HUES6 (cell line): ENCODE measurements around the gene DDAH1.

Experiments
- H3K27ac ChIP-seq: 2 replicates; pipeline ENCODE4 v1.7.0; 2013; ENCODE audit warnings: low read depth, mild to moderate bottlenecking, low read length, inconsistent platforms
- H3K27me3 ChIP-seq: 2 replicates; pipeline ENCODE4 v1.6.1; 2013; ENCODE audit warnings: low read length; ENCODE audit not compliant: control insufficient read depth, insufficient read depth
- H3K36me3 ChIP-seq: 2 replicates; pipeline ENCODE4 v1.6.1; 2013; ENCODE audit warnings: low read length; ENCODE audit not compliant: control insufficient read depth, insufficient read depth
- H3K4me1 ChIP-seq: 2 replicates; pipeline ENCODE4 v1.6.1; 2013; ENCODE audit warnings: low read length; ENCODE audit not compliant: control insufficient read depth, insufficient read depth
- H3K4me3 ChIP-seq: 2 replicates; pipeline ENCODE4 v1.5.1; 2013; ENCODE audit warnings: low read depth, low read length
- H3K9ac ChIP-seq: one replicate; pipeline ENCODE4 v1.6.1; 2013; ENCODE audit warnings: mild to moderate bottlenecking, low read length
- H3K9me3 ChIP-seq: 2 replicates; pipeline ENCODE4 v1.6.1; 2013; ENCODE audit warnings: low read depth, low read length; ENCODE audit not compliant: control insufficient read depth, insufficient read depth

The DDAH1 gene

GRCh38 chr1:85303440-85304162, 161.4 kb downstream of the DDAH1 start:
- H3K9ac ChIP-seq: no peak overlapping the region
- no peaks in the 10 kb centered on the region for H3K9me3 ChIP-seq
- no peak overlapping the region for H3K4me3 ChIP-seq
- no peaks in the 10 kb centered on the region for H3K36me3 ChIP-seq
- peaks cover 5% of the 10 kb centered on the region for H3K4me1 ChIP-seq
- H3K27me3 ChIP-seq: no peaks in the 10 kb centered on the region
- H3K27ac ChIP-seq: no peak overlapping the region

GRCh38 chr1:85300140-85300539, 164.8 kb downstream of the DDAH1 start:
- no peak overlapping the region for H3K4me3 ChIP-seq
- H3K4me1 ChIP-seq: peaks cover 13% of the 10 kb centered on the region
- no peak overlapping the region for H3K27ac ChIP-seq
- H3K9me3 ChIP-seq: no peaks in the 10 kb centered on the region
- H3K27me3 ChIP-seq: no peaks in the 10 kb centered on the region
- no peak overlapping the region for H3K9ac ChIP-seq
- H3K36me3 ChIP-seq: no peaks in the 10 kb centered on the region

- peaks cover 13% of the 10 kb centered on the region for H3K4me1 ChIP-seq
- no peaks in the 10 kb centered on the region for H3K27me3 ChIP-seq
- no peak overlapping the region for H3K4me3 ChIP-seq
- H3K36me3 ChIP-seq: no peaks in the 10 kb centered on the region
- H3K27ac ChIP-seq: no peak overlapping the region
- H3K9me3 ChIP-seq: no peaks in the 10 kb centered on the region
- H3K9ac ChIP-seq: no peak overlapping the region
These were observed 166.9 kb downstream of the DDAH1 start for GRCh38 chr1:85297855-85298629.

- no peak overlapping the region for H3K4me3 ChIP-seq
- no peak overlapping the region for H3K27ac ChIP-seq
These were observed 167.5 kb downstream of the DDAH1 start for GRCh38 chr1:85297538-85297854.

GRCh38 chr1:85296980-85297379, 168.0 kb downstream of the DDAH1 start:
- no peak overlapping the region for H3K27ac ChIP-seq
- peaks cover 13% of the 10 kb centered on the region for H3K4me1 ChIP-seq
- H3K9ac ChIP-seq: no peak overlapping the region

More at GRCh38 chr1:85297538-85297854, 167.5 kb downstream of the DDAH1 start:
- Histone ChIP-seq H3K27me3 (no peaks in the 10 kb centered on the region), H3K9me3 (no peaks in the 10 kb centered on the region), H3K4me1 (peaks cover 13% of the 10 kb centered on the region), H3K36me3 (no peaks in the 10 kb centered on the region), H3K9ac (no peak overlapping the region)

GRCh38 chr1:85295654-85296053, 169.3 kb downstream of the DDAH1 start:
- H3K4me3 ChIP-seq: no peak overlapping the region
- H3K27ac ChIP-seq: no peak overlapping the region
- no peak overlapping the region for H3K9ac ChIP-seq
- peaks cover 13% of the 10 kb centered on the region for H3K4me1 ChIP-seq
- no peaks in the 10 kb centered on the region for H3K9me3 ChIP-seq
- H3K36me3 ChIP-seq: no peaks in the 10 kb centered on the region
- no peaks in the 10 kb centered on the region for H3K27me3 ChIP-seq

More at GRCh38 chr1:85296980-85297379, 168.0 kb downstream of the DDAH1 start:
- H3K4me3 ChIP-seq: no peak overlapping the region
- H3K36me3 ChIP-seq: no peaks in the 10 kb centered on the region
- H3K9me3 ChIP-seq: no peaks in the 10 kb centered on the region
- H3K27me3 ChIP-seq: no peaks in the 10 kb centered on the region

- Histone ChIP-seq H3K4me1 (peaks cover 13% of the 10 kb centered on the region), H3K36me3 (no peaks in the 10 kb centered on the region), H3K9me3 (no peaks in the 10 kb centered on the region), H3K4me3 (no peak overlapping the region), H3K27me3 (no peaks in the 10 kb centered on the region), H3K27ac (no peak overlapping the region), H3K9ac (no peak overlapping the region)
These were observed 169.9 kb downstream of the DDAH1 start for GRCh38 chr1:85295006-85295431.

GRCh38 chr1:85290826-85291225, 174.1 kb downstream of the DDAH1 start:
- H3K27ac ChIP-seq: no peak overlapping the region
- H3K36me3 ChIP-seq: no peaks in the 10 kb centered on the region
- H3K4me1 ChIP-seq: no peaks in the 10 kb centered on the region

GRCh38 chr1:85289848-85290335, 175.1 kb downstream of the DDAH1 start:
- Histone ChIP-seq H3K4me1 (no peaks in the 10 kb centered on the region), H3K4me3 (no peak overlapping the region), H3K9me3 (no peaks in the 10 kb centered on the region), H3K36me3 (no peaks in the 10 kb centered on the region), H3K9ac (no peak overlapping the region), H3K27ac (no peak overlapping the region), H3K27me3 (no peaks in the 10 kb centered on the region)

More at GRCh38 chr1:85290826-85291225, 174.1 kb downstream of the DDAH1 start:
- Histone ChIP-seq H3K4me3 (no peak overlapping the region), H3K9ac (no peak overlapping the region), H3K9me3 (no peaks in the 10 kb centered on the region), H3K27me3 (no peaks in the 10 kb centered on the region)

- Histone ChIP-seq H3K4me1 (no peaks in the 10 kb centered on the region), H3K4me3 (no peak overlapping the region), H3K9ac (no peak overlapping the region), H3K27ac (no peak overlapping the region), H3K27me3 (no peaks in the 10 kb centered on the region), H3K9me3 (no peaks in the 10 kb centered on the region), H3K36me3 (no peaks in the 10 kb centered on the region)
These were observed 175.6 kb downstream of the DDAH1 start for GRCh38 chr1:85289207-85289847.

- Histone ChIP-seq H3K27ac (no peak overlapping the region), H3K9ac (no peak overlapping the region), H3K4me3 (no peak overlapping the region), H3K27me3 (no peaks in the 10 kb centered on the region), H3K9me3 (no peaks in the 10 kb centered on the region), H3K4me1 (peaks cover 10% of the 10 kb centered on the region), H3K36me3 (no peaks in the 10 kb centered on the region)
These were observed 180.8 kb downstream of the DDAH1 start for GRCh38 chr1:85284202-85284601.
